Measurements from ENCODE around the gene BNIP2.
"Not testable (repeated sequence)": the region's sequence is repeated elsewhere in the genome, so short reads cannot be mapped to it uniquely, and the experiment has no call there.

Gene BNIP2

GRCh38 chr15:59687836-59688235 is 1.3 kb downstream of the BNIP2 start:
- peak; percentile 16 for DNase-seq (ENCODE audit: low spot score)

- no peak for DNase-seq (ENCODE audit: low spot score)
Measured at GRCh38 chr15:59686389-59686788, 2.7 kb downstream of the BNIP2 start.

GRCh38 chr15:59685737-59686297 is 3.3 kb downstream of the BNIP2 start:
- DNase-seq (ENCODE audit: low spot score) = no peak

- DNase-seq (ENCODE audit: low spot score) = no peak
Measured at GRCh38 chr15:59680870-59681269, 8.2 kb downstream of the BNIP2 start.

GRCh38 chr15:59680346-59680745 is 8.8 kb downstream of the BNIP2 start:
- no peak for DNase-seq (ENCODE audit: low spot score)

- no peak for DNase-seq (ENCODE audit: low spot score)
Measured at GRCh38 chr15:59678620-59679019, 10.5 kb downstream of the BNIP2 start.

GRCh38 chr15:59678172-59678571 is 10.9 kb downstream of the BNIP2 start:
- no peak for DNase-seq (ENCODE audit: low spot score)

GRCh38 chr15:59676565-59676964 is 12.6 kb downstream of the BNIP2 start:
- no peak for DNase-seq (ENCODE audit: low spot score)

GRCh38 chr15:59674361-59674877 is 14.7 kb downstream of the BNIP2 start:
- no peak for DNase-seq (ENCODE audit: low spot score)

- no peak for DNase-seq (ENCODE audit: low spot score)
Measured at GRCh38 chr15:59668556-59668955, 20.6 kb downstream of the BNIP2 start.

GRCh38 chr15:59662260-59662659 is 26.9 kb downstream of the BNIP2 start:
- no peak for DNase-seq (ENCODE audit: low spot score)

- DNase-seq (ENCODE audit: low spot score) = no peak
Measured at GRCh38 chr15:59659366-59659765, 29.8 kb downstream of the BNIP2 start.

- DNase-seq (ENCODE audit: low spot score) = no peak
Measured at GRCh38 chr15:59657635-59658125, 31.4 kb downstream of the BNIP2 start.

- peak; percentile 98 for DNase-seq (ENCODE audit: low spot score)
Measured at GRCh38 chr15:59656897-59657634, 32.1 kb downstream of the BNIP2 start, which contains the start of gene GTF2A2. TSS of gene GTF2A2 (minus strand) at chr15:59657515. CDS start at chr15:59652277, 5,238 bp downstream.

GRCh38 chr15:59654046-59654445 is 35.1 kb downstream of the BNIP2 start:
- DNase-seq (ENCODE audit: low spot score) = peak; percentile 19

- no peak for DNase-seq (ENCODE audit: low spot score)
Measured at GRCh38 chr15:59649603-59650002, 39.5 kb downstream of the BNIP2 start.

GRCh38 chr15:59647085-59647484 is 42.0 kb downstream of the BNIP2 start:
- DNase-seq (ENCODE audit: low spot score) = no peak

- DNase-seq (ENCODE audit: low spot score) = no peak
Measured at GRCh38 chr15:59646277-59646676, 42.8 kb downstream of the BNIP2 start.

GRCh38 chr15:59645812-59646211 is 43.3 kb downstream of the BNIP2 start:
- DNase-seq (ENCODE audit: low spot score) = not testable (repeated sequence)

- DNase-seq (ENCODE audit: low spot score) = no peak
Measured at GRCh38 chr15:59644756-59645155, 44.4 kb downstream of the BNIP2 start.

GRCh38 chr15:59642351-59642750 is 46.8 kb downstream of the BNIP2 start:
- DNase-seq (ENCODE audit: low spot score) = no peak

- DNase-seq (ENCODE audit: low spot score) = not testable (repeated sequence)
Measured at GRCh38 chr15:59637507-59637906, 51.6 kb downstream of the BNIP2 start.

- DNase-seq (ENCODE audit: low spot score) = peak; percentile 11
Measured at GRCh38 chr15:59636184-59636583, 52.9 kb downstream of the BNIP2 start.

Data from Ammon's horn (tissue), 1 donor.